Esophagus muscularis mucosa (tissue), 4 donors: ENCODE measurements around the gene CLEC4G.

Experiments
- CTCF ChIP-seq, 3 experiments: fragments of 200-600 bp in 2 of 3; fragments of 450-650 bp in 1 of 3; sonication (generic) in 2 of 3; IDR thresholded peaks; one replicate each; pipeline ENCODE4 v1.5.1; 2017 to 2019; ENCODE audit warnings: antibody characterized with exemption in 3 of 3, mild to moderate bottlenecking in 2 of 3, moderate library complexity in 1 of 3
- EP300 ChIP-seq: sonication (generic); formaldehyde crosslinking; IDR thresholded peaks from one replicate; pipeline ENCODE4 v1.6.1; 2017; ENCODE audit warnings: antibody characterized with exemption
- POLR2A ChIP-seq: fragments of 450-650 bp; IDR thresholded peaks from one replicate; pipeline ENCODE4 v1.6.1; 2017; ENCODE audit warnings: antibody characterized with exemption, moderate library complexity, mild to moderate bottlenecking, low read depth
- POLR2AphosphoS5 ChIP-seq, 2 donors: sonication (generic); formaldehyde crosslinking; IDR thresholded peaks; one replicate each; pipeline ENCODE4 v1.6.1; 2017; ENCODE audit warnings: antibody characterized with exemption in 2 of 2

DNA sequence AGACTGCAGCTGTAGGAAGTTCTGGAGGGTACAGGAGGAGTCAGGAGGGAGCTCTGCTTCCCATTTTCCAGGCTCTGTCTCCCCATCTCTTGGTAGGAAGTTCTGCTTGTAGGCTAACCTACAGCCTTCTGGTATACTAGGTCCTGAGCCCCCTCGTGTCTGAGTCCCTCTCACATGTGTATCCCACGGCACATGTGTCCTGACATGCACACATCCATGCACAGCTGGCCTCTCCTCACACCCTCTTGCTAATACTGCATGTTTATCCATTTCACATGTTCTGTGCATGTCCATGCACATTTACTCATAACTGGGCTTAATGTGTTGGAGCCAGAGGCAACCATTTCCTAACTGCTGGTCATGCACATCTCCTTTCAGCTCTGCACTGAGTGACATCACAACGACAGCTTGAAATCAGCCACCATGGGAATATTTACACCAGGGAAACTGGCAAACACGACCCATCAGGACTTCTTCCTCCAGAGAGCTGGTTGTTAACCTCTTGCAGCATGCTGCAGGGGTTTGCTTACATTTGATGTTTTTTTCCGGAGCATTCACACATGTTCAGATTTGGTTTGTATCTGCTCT lies 12.4 kb upstream of the CLEC4G start:
- TF ChIP-seq POLR2AphosphoS5 (IDR thresholded peaks at IDR 0.05) (no peak), CTCF (IDR thresholded peaks at IDR 0.05) (no peak), EP300 (no peak), POLR2A (no peak)
